ENCODE measurements around the gene SNED1. TPM values are rescaled to one million over a fixed set of nuclear protein-coding genes. Genes with fewer than 3 reads are reported as not detected.

Gene SNED1
- total RNA-seq, 1 donor from 2014 or later = 6.1 TPM

- Histone ChIP-seq H3K9me3 (replicated peaks) (no peaks in the 10 kb centered on the region), H3K27me3 (ENCODE audit: low read depth) (no peaks in the 10 kb centered on the region), H3K27ac (replicated peaks) (no peak overlapping the region), H3K36me3 (no peaks in the 10 kb centered on the region), H3K4me1 (peaks cover 36% of the 10 kb centered on the region), H3K4me3 (no peak overlapping the region)
- intact Hi-C loops (cut with micrococcal nuclease) = no loop called here
- DNase-seq = no peak
- no peak for TF ChIP-seq CTCF (IDR thresholded peaks at IDR 0.05; ENCODE audit: borderline replicate concordance)
These were observed 39.0 kb upstream of the SNED1 start for GRCh38 chr2:240959214-240959940.

GRCh38 chr2:240959941-240960308 is 38.5 kb upstream of the SNED1 start:
- Histone ChIP-seq H3K36me3 (no peaks in the 10 kb centered on the region), H3K4me3 (no peak overlapping the region), H3K9me3 (replicated peaks) (no peaks in the 10 kb centered on the region), H3K27ac (replicated peaks) (no peak overlapping the region), H3K4me1 (peaks cover 41% of the 10 kb centered on the region), H3K27me3 (ENCODE audit: low read depth) (no peaks in the 10 kb centered on the region)
- TF ChIP-seq CTCF (IDR thresholded peaks at IDR 0.05; ENCODE audit: borderline replicate concordance) = no peak
- intact Hi-C loops (cut with micrococcal nuclease) = no loop called here
- no peak for DNase-seq

GRCh38 chr2:240960309-240960970 is 38.0 kb upstream of the SNED1 start:
- H3K27me3 ChIP-seq (ENCODE audit: low read depth) = no peaks in the 10 kb centered on the region
- peaks cover 44% of the 10 kb centered on the region for H3K4me1 ChIP-seq
- H3K36me3 ChIP-seq = no peaks in the 10 kb centered on the region
- H3K4me3 ChIP-seq = no peak overlapping the region
- intact Hi-C loops (cut with micrococcal nuclease) = no loop called here
- TF ChIP-seq CTCF (IDR thresholded peaks at IDR 0.05; ENCODE audit: borderline replicate concordance) = no peak
- no peaks in the 10 kb centered on the region for H3K9me3 ChIP-seq (replicated peaks)
- peak; percentile 69 for DNase-seq
- no peak overlapping the region for H3K27ac ChIP-seq (replicated peaks)

- TF ChIP-seq CTCF (IDR thresholded peaks at IDR 0.05; ENCODE audit: borderline replicate concordance) = no peak
- intact Hi-C loops (cut with micrococcal nuclease) = no loop called here
- no peaks in the 10 kb centered on the region for H3K36me3 ChIP-seq
- H3K4me3 ChIP-seq = no peak overlapping the region
- no peak overlapping the region for H3K27ac ChIP-seq (replicated peaks)
- no peak for DNase-seq
- no peaks in the 10 kb centered on the region for H3K9me3 ChIP-seq (replicated peaks)
- no peaks in the 10 kb centered on the region for H3K27me3 ChIP-seq (ENCODE audit: low read depth)
- H3K4me1 ChIP-seq = peaks cover 51% of the 10 kb centered on the region
These were observed 37.2 kb upstream of the SNED1 start for GRCh38 chr2:240960971-240961876.

GRCh38 chr2:240961910-240962299 is 36.5 kb upstream of the SNED1 start:
- peak overlapping the region; percentile 16 for H3K27ac ChIP-seq (replicated peaks)
- no peaks in the 10 kb centered on the region for H3K9me3 ChIP-seq (replicated peaks)
- TF ChIP-seq CTCF (IDR thresholded peaks at IDR 0.05; ENCODE audit: borderline replicate concordance) = no peak
- intact Hi-C loops (cut with micrococcal nuclease) = no loop called here
- peaks cover 51% of the 10 kb centered on the region for H3K4me1 ChIP-seq
- H3K27me3 ChIP-seq (ENCODE audit: low read depth) = no peaks in the 10 kb centered on the region
- H3K36me3 ChIP-seq = no peaks in the 10 kb centered on the region
- no peak for DNase-seq
- H3K4me3 ChIP-seq = peak overlapping the region; percentile 25

Measured in left ventricle myocardium inferior (tissue), 1 donor.